Activated naive CD4-positive, alpha-beta T cell treated with anti-CD3 and anti-CD28 coated beads for 36 hours (primary cell): Measurements from ENCODE around the gene TNFRSF9. TPM values are rescaled to one million over a fixed set of nuclear protein-coding genes. Genes with fewer than 3 reads are reported as not detected.
A peak's percentile ranks its signal among the peaks of the same experiment; 100 is the strongest.

Experiments used
- CTCF ChIA-PET: fragments of 350-600 bp; sonication (Branson Sonifier 250); formaldehyde crosslinking; loops from one replicate; lab custom pipeline; 2021; ENCODE audit warnings: antibody characterized with exemption; lab: Charles Lee
- DNase-seq: peaks from one replicate; pipeline ENCODE4 v3.0.0-alpha.2; 2020
- H3K27ac Mint-ChIP-seq: one replicate; pipeline ENCODE4 v1.8.0; 2021; ENCODE audit warnings: mild to moderate bottlenecking, mixed read lengths
- H3K27me3 Mint-ChIP-seq: one replicate; pipeline ENCODE4 v1.8.0; 2021; ENCODE audit warnings: low read depth, mixed read lengths
- H3K36me3 Mint-ChIP-seq: one replicate; pipeline ENCODE4 v1.8.0; 2021; ENCODE audit warnings: low read depth, mixed read lengths
- H3K4me1 Mint-ChIP-seq: one replicate; pipeline ENCODE4 v1.8.0; 2021; ENCODE audit warnings: low read depth, mixed read lengths
- H3K4me3 Mint-ChIP-seq: one replicate; pipeline ENCODE4 v1.8.0; 2021; ENCODE audit warnings: mild to moderate bottlenecking, moderate library complexity, mixed read lengths
- H3K9me3 Mint-ChIP-seq: one replicate; pipeline ENCODE4 v1.8.0; 2021; ENCODE audit warnings: mixed read lengths
- intact Hi-C: fragments of 100-400 bp; cut with micrococcal nuclease; formaldehyde crosslinking; loops from one replicate; pipeline ENCODE4 v1.15.1; 2023
- total RNA-seq, 2 experiments: library from RNA; stranded (reverse); gene quantifications; one replicate each; pipeline ENCODE4 v1.2.3, GENCODE V29; 2021

TNFRSF9 gene
- total RNA-seq, result 10 to 100 TPM; 10.5 to 11.6 TPM

- Mint-ChIP-seq H3K4me1 (peaks cover 50% of the 10 kb centered on the region), H3K36me3 (peaks cover 2% of the 10 kb centered on the region), H3K27ac (peak within 1 kb of the TSS; percentile 68), H3K4me3 (peak within 1 kb of the TSS; percentile 75), H3K27me3 (peaks cover 13% of the 10 kb centered on the region), H3K9me3 (no peaks in the 10 kb centered on the region)
- peak; percentile 89 for DNase-seq
- intact Hi-C loops, result loop anchor here (1.0 kb wide), 3 partner anchors 8 to 21 kb away; no protein-coding TSS in a partner anchor
- CTCF ChIA-PET, result interaction anchor here (0.7 kb wide), 1 partner anchor 35 kb away, joined by 3 read pairs; no protein-coding TSS in a partner anchor
Observed at GRCh38 chr1:7940745-7941436, at the start of gene TNFRSF9. Gene TNFRSF9, minus strand, starts transcription at chr1:7940839. Its CDS starts 845 bp downstream, at chr1:7939994.

GRCh38 chr1:7989762-7990428 lies 49.3 kb upstream of the TNFRSF9 start:
- peak overlapping the region; percentile 42 for H3K27ac Mint-ChIP-seq
- no peaks in the 10 kb centered on the region for H3K4me1 Mint-ChIP-seq
- H3K27me3 Mint-ChIP-seq, result no peaks in the 10 kb centered on the region
- intact Hi-C loops, result no loop called here
- CTCF ChIA-PET, result interaction anchor here (1.1 to 1.8 kb wide), 2 partner anchors 14 to 25 kb away, joined by 3 to 6 read pairs; no protein-coding TSS in a partner anchor
- no peak for DNase-seq
- H3K4me3 Mint-ChIP-seq, result no peak overlapping the region
- peaks cover 29% of the 10 kb centered on the region for H3K36me3 Mint-ChIP-seq
- no peaks in the 10 kb centered on the region for H3K9me3 Mint-ChIP-seq

DNA sequence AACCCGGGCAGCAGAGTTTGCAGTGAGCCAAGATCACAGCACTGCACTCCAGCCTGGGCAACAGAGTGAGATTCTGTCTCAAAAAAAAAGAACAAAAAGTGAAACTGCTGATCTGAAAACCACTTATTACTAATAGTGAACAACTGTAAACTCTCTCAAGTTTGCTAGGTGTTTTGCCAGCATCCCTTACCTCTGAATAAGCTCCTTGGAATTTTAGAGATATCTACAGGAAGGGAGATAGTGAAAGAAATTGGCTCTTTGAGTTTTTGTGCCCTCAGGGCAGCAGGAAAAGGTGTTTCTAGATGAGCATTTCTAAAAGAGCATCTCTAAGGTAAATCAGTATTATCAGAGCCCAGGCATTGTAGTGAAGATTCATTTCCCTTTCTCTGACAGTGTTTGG lies 47.9 kb upstream of the TNFRSF9 start:
- no peak overlapping the region for H3K27ac Mint-ChIP-seq

DNA sequence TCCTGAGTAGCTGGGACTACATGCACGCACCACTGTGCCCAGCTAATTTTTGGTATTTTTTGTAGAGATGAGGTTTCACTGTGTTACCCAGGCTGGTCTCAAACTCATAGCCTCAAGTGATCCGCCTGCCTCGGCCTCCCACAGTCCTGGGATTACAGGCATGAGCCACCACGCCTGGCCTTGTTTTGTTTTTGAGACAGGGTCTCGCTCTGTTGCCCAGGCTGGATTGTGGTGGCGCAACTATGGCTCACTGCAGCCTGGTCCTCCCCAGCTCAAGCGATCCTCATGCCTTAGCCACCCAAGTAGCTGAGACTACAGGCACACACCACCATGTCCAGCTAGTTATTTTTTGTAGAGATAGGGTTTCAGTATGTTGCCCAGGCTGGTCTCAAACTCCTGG lies 46.9 kb upstream of the TNFRSF9 start:
- intact Hi-C loops, result no loop called here
- Mint-ChIP-seq H3K27ac (no peak overlapping the region), H3K27me3 (no peaks in the 10 kb centered on the region), H3K4me3 (no peak overlapping the region), H3K9me3 (no peaks in the 10 kb centered on the region), H3K4me1 (peaks cover under 1% of the 10 kb centered on the region), H3K36me3 (peaks cover 39% of the 10 kb centered on the region)
- CTCF ChIA-PET, result interaction anchor here (0.5 kb wide), 1 partner anchor 319 kb away, joined by 3 read pairs; no protein-coding TSS in a partner anchor
- no peak for DNase-seq

More for the DNA sequence above, 47.9 kb upstream of the TNFRSF9 start:
- H3K4me1 Mint-ChIP-seq, result no peaks in the 10 kb centered on the region
- peaks cover 36% of the 10 kb centered on the region for H3K36me3 Mint-ChIP-seq
- no peak for DNase-seq
- no peaks in the 10 kb centered on the region for H3K27me3 Mint-ChIP-seq
- CTCF ChIA-PET, result interaction anchor here (0.7 to 1.8 kb wide), 2 partner anchors 27 to 177 kb away, joined by 6 read pairs; no protein-coding TSS in a partner anchor
- intact Hi-C loops, result no loop called here
- H3K4me3 Mint-ChIP-seq, result no peak overlapping the region
- no peaks in the 10 kb centered on the region for H3K9me3 Mint-ChIP-seq

DNA sequence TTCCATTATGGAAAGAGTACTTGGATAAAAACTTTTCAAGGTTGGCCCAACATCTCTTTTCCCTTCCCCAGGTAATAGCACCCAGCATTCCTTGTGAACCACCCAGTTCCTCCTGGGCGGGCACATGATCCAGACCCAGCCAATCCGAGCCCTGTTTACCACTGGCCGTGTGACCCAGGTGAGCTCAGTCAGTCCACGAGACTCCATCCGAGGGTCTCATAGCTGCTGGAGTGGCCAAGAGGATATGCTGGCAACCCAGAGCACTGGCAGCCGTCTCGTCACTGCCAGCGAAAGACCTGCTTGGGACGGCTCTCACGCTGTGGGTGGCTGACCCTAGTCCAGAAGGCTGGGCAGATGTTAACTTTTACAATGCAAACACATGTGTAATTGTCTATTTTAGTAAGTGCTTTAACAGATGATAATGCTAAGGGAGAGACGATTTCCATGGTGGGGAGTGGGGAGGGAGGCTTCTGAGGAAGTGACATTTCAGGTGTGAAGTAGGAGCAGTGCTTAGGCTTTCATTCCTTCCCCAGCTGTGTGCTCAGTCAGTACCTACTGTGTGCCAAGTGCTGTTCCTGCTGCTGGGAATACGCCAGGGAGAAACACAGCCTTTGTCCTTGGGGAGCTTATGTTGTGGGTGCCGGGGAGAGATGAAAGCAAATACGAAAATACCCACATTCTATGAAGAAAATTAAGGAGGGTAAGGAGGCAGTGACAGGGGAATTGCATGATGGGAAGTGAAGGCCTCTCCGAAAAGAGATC lies 45.4 kb upstream of the TNFRSF9 start:
- H3K36me3 Mint-ChIP-seq, result peaks cover 46% of the 10 kb centered on the region
- CTCF ChIA-PET, result interaction anchor here (2.3 kb wide), 1 partner anchor 11 kb away, joined by 10 read pairs; no protein-coding TSS in a partner anchor

DNA sequence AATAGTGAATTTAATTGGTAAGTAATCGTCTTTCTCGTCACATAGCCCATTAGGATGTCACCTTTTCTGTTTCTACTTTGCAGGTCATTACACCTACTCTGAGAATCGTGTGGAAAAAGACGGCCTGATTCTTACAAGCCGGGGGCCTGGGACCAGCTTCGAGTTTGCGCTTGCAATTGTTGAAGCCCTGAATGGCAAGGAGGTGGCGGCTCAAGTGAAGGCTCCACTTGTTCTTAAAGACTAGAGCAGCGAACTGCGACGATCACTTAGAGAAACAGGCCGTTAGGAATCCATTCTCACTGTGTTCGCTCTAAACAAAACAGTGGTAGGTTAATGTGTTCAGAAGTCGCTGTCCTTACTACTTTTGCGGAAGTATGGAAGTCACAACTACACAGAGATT lies 44.2 kb upstream of the TNFRSF9 start:
- Mint-ChIP-seq H3K9me3 (no peaks in the 10 kb centered on the region), H3K27ac (no peak overlapping the region), H3K27me3 (no peaks in the 10 kb centered on the region), H3K4me3 (no peak overlapping the region), H3K4me1 (peaks cover 5% of the 10 kb centered on the region), H3K36me3 (peaks cover 42% of the 10 kb centered on the region)
- intact Hi-C loops, result no loop called here
- no peak for DNase-seq
- CTCF ChIA-PET, result interaction anchor here (0.8 to 2.4 kb wide), 5 partner anchors 9 to 365 kb away, joined by 3 to 10 read pairs (median 3); no protein-coding TSS in a partner anchor

More for the DNA sequence above, 45.4 kb upstream of the TNFRSF9 start:
- no peaks in the 10 kb centered on the region for H3K27me3 Mint-ChIP-seq
- no peak overlapping the region for H3K27ac Mint-ChIP-seq
- H3K4me3 Mint-ChIP-seq, result no peak overlapping the region
- intact Hi-C loops, result no loop called here
- peaks cover 5% of the 10 kb centered on the region for H3K4me1 Mint-ChIP-seq
- no peaks in the 10 kb centered on the region for H3K9me3 Mint-ChIP-seq
- no peak for DNase-seq

DNA sequence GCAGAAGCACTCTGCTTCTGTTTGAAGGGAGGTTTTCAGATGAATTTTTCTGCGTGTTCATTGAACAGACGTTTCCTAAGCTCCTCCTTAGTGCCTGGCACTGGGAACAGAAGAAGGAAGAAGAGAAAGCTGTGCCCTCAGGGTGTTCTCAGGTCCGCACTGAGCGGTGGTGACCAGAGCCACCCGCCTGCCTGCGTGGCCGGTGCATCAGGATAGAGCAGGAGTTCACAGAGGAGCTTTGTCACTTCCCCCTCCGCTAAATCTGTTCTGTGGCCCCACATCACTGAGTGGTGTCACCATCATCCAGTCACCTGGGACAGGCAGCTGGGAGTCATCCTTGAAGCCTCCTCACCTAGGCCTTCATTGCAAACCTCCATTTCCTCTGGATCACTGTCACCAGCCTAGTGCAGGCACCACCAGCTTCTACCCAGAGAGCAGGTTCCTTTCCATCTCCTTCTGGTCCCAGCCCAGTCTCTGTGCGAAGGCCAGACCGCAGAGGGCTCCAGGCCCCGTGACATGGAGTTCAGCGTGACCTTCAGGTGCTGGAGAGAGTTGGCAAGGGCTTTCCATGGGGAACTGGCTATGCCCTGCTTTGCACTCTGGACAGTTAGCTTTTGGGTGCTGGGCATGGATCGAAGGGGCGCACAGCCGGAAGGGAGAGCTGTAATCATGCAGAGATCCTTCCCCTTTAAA lies 42.6 kb upstream of the TNFRSF9 start:
- H3K36me3 Mint-ChIP-seq, result peaks cover 42% of the 10 kb centered on the region
- no peak overlapping the region for H3K27ac Mint-ChIP-seq
- H3K9me3 Mint-ChIP-seq, result no peaks in the 10 kb centered on the region
- no peak for DNase-seq
- CTCF ChIA-PET, result interaction anchor here (0.6 to 2.4 kb wide), 8 partner anchors 13 to 743 kb away, joined by 3 to 9 read pairs (median 3); no protein-coding TSS in a partner anchor
- H3K4me3 Mint-ChIP-seq, result no peak overlapping the region
- intact Hi-C loops, result no loop called here
- H3K27me3 Mint-ChIP-seq, result no peaks in the 10 kb centered on the region
- peaks cover 5% of the 10 kb centered on the region for H3K4me1 Mint-ChIP-seq

GRCh38 chr1:7980984-7981383 lies 40.3 kb upstream of the TNFRSF9 start:
- no peaks in the 10 kb centered on the region for H3K27me3 Mint-ChIP-seq
- no peaks in the 10 kb centered on the region for H3K9me3 Mint-ChIP-seq
- intact Hi-C loops, result no loop called here
- no peak overlapping the region for H3K4me3 Mint-ChIP-seq
- CTCF ChIA-PET, result interaction anchor here (1.1 to 1.2 kb wide), 2 partner anchors 15 to 35 kb away, joined by 4 to 6 read pairs; no protein-coding TSS in a partner anchor
- DNase-seq, result no peak
- peaks cover 5% of the 10 kb centered on the region for H3K4me1 Mint-ChIP-seq
- H3K27ac Mint-ChIP-seq, result no peak overlapping the region
- H3K36me3 Mint-ChIP-seq, result peaks cover 37% of the 10 kb centered on the region

DNA sequence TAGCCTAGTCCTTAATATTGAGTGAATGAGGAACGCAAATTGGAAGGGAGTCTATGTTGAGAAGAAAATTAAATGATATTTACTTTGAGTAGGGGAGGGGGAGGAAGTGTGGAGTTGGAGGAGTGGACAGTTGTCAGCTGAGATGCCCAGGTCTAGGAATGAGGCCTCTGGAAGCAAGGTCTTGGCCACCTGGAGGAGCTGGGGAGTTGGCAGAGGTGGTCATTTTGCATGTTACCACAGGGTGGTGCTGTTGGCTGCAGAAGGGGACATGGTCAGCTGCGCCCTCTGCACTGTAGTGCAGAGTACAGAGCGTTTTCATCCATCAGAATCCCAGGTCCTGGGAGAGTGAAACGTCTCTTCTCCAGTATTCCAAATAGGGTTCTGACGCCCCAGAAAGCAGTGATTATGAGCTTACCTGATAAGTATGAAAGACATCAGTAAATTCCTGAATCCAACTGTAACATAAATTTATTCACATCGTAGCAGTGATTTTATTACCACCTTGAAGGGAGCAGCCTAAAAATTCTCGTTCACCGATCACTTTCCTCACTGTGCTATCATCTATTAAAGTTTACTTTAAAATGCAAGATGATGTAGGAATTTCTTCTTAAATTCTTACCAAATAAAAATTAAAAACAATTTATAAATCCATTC lies 34.7 kb upstream of the TNFRSF9 start:
- Mint-ChIP-seq H3K27me3 (no peaks in the 10 kb centered on the region), H3K27ac (peak overlapping the region; percentile 28), H3K36me3 (peaks cover 41% of the 10 kb centered on the region), H3K4me3 (no peak overlapping the region), H3K4me1 (peaks cover 2% of the 10 kb centered on the region), H3K9me3 (no peaks in the 10 kb centered on the region)
- CTCF ChIA-PET, result interaction anchor here (0.5 to 2.0 kb wide), 10 partner anchors 10 to 1096 kb away, joined by 3 to 12 read pairs (median 4); partner anchors contain the start of gene TNFRSF9
- intact Hi-C loops, result no loop called here
- peak; percentile 56 for DNase-seq

- no peak overlapping the region for H3K27ac Mint-ChIP-seq
- H3K4me3 Mint-ChIP-seq, result no peak overlapping the region
- no peaks in the 10 kb centered on the region for H3K9me3 Mint-ChIP-seq
- DNase-seq, result no peak
- CTCF ChIA-PET, result interaction anchor here (0.6 kb wide), 1 partner anchor 115 kb away, joined by 3 read pairs; no protein-coding TSS in a partner anchor
- intact Hi-C loops, result no loop called here
- peaks cover 4% of the 10 kb centered on the region for H3K4me1 Mint-ChIP-seq
- H3K36me3 Mint-ChIP-seq, result peaks cover 41% of the 10 kb centered on the region
- H3K27me3 Mint-ChIP-seq, result no peaks in the 10 kb centered on the region
Observed at GRCh38 chr1:7973086-7973485, 32.4 kb upstream of the TNFRSF9 start.

DNA sequence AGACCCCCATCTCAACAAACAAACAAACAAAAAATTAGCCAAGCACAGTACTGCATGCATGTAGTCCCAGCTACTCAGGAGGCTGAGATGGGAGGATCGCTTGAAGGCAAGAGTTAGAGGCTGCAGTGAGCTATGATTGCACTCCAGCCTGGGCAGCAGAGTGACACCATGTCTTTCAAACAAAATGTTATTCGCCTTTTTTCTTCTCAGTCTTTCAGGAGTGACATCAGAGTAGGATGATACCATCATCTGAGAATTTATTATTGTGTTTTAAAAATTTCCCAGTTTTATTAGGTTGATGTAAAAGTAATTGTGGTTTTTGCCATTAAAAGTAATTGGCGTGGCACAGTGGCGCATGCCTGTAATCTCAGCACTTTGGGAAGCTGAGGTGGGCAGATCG lies 31.6 kb upstream of the TNFRSF9 start:
- peaks cover 6% of the 10 kb centered on the region for H3K4me1 Mint-ChIP-seq
- H3K27ac Mint-ChIP-seq, result no peak overlapping the region
- no peaks in the 10 kb centered on the region for H3K9me3 Mint-ChIP-seq
- no peaks in the 10 kb centered on the region for H3K27me3 Mint-ChIP-seq
- CTCF ChIA-PET, result interaction anchor here (0.6 kb wide), 1 partner anchor 116 kb away, joined by 3 read pairs; no protein-coding TSS in a partner anchor
- H3K4me3 Mint-ChIP-seq, result no peak overlapping the region
- H3K36me3 Mint-ChIP-seq, result peaks cover 38% of the 10 kb centered on the region
- DNase-seq, result no peak
- intact Hi-C loops, result no loop called here
